Measurements from ENCODE around the gene SLC38A9.

Gene SLC38A9

GRCh38 chr5:55634866-55635265 lies 77.3 kb downstream of the SLC38A9 start:
- no peak overlapping the region for H3K9ac ChIP-seq (ENCODE audit: low read length)
- H4K5ac ChIP-seq (ENCODE audit: low read length): no peak overlapping the region
- no peaks in the 10 kb centered on the region for H3K79me2 ChIP-seq (ENCODE audit: control insufficient read depth, insufficient read depth, low read length)
- no peaks in the 10 kb centered on the region for H3K36me3 ChIP-seq (ENCODE audit: control insufficient read depth, insufficient read depth, low read length)
- H3K27ac ChIP-seq (ENCODE audit: low read depth, low read length): no peak overlapping the region
- no peak overlapping the region for H2BK5ac ChIP-seq (ENCODE audit: low read length)
- no peak overlapping the region for H3K23ac ChIP-seq (ENCODE audit: low read length)
- no peak overlapping the region for H3K18ac ChIP-seq (ENCODE audit: low read length)
- no peak overlapping the region for H2BK15ac ChIP-seq (replicated peaks; ENCODE audit: low read depth)
- no peak for DNase-seq
- H3K4me3 ChIP-seq (ENCODE audit: low read length): no peak overlapping the region
- peaks cover 7% of the 10 kb centered on the region for H3K4me1 ChIP-seq (ENCODE audit: control insufficient read depth, low read depth, low read length)
- H3K79me1 ChIP-seq (ENCODE audit: low read length): no peaks in the 10 kb centered on the region
- no peak overlapping the region for H3K56ac ChIP-seq (ENCODE audit: low read length)
- no peak overlapping the region for H2BK120ac ChIP-seq (ENCODE audit: low read depth, low read length)
- no peak overlapping the region for H3K4ac ChIP-seq (ENCODE audit: low read depth, low read length)
- H4K8ac ChIP-seq (ENCODE audit: low read depth, low read length): no peak overlapping the region
- no peak overlapping the region for H3K4me2 ChIP-seq (ENCODE audit: low read length)
- H3K27me3 ChIP-seq (ENCODE audit: insufficient read depth, low read length, poor library complexity): no peaks in the 10 kb centered on the region
- H2AK5ac ChIP-seq (ENCODE audit: low read length): no peak overlapping the region

- Histone ChIP-seq H2BK120ac (ENCODE audit: low read depth, low read length) (no peak overlapping the region), H2BK15ac (replicated peaks; ENCODE audit: low read depth) (no peak overlapping the region), H3K23ac (ENCODE audit: low read length) (no peak overlapping the region), H4K8ac (ENCODE audit: low read depth, low read length) (no peak overlapping the region), H3K79me2 (ENCODE audit: control insufficient read depth, insufficient read depth, low read length) (no peaks in the 10 kb centered on the region), H3K4me1 (ENCODE audit: control insufficient read depth, low read depth, low read length) (peaks cover 7% of the 10 kb centered on the region), H2AK5ac (ENCODE audit: low read length) (no peak overlapping the region), H3K4me3 (ENCODE audit: low read length) (no peak overlapping the region), H3K4me2 (ENCODE audit: low read length) (no peak overlapping the region), H3K4ac (ENCODE audit: low read depth, low read length) (no peak overlapping the region), H3K79me1 (ENCODE audit: low read length) (no peaks in the 10 kb centered on the region), H3K36me3 (ENCODE audit: control insufficient read depth, insufficient read depth, low read length) (no peaks in the 10 kb centered on the region), H3K18ac (ENCODE audit: low read length) (no peak overlapping the region), H2BK5ac (ENCODE audit: low read length) (no peak overlapping the region), H3K27me3 (ENCODE audit: insufficient read depth, low read length, poor library complexity) (no peaks in the 10 kb centered on the region), H3K56ac (ENCODE audit: low read length) (no peak overlapping the region), H4K5ac (ENCODE audit: low read length) (no peak overlapping the region), H3K9ac (ENCODE audit: low read length) (no peak overlapping the region), H3K27ac (ENCODE audit: low read depth, low read length) (peak overlapping the region; percentile 39)
- DNase-seq: peak; percentile 65
- no CpG with 5 or more reads among the region's 1 CpG for WGBS (ENCODE audit: extremely low coverage, insufficient coverage, low lambda C conversion rate)
These were observed 77.8 kb downstream of the SLC38A9 start for GRCh38 chr5:55634209-55634805.

GRCh38 chr5:55633574-55634208 lies 78.4 kb downstream of the SLC38A9 start:
- Histone ChIP-seq H3K36me3 (ENCODE audit: control insufficient read depth, insufficient read depth, low read length) (no peaks in the 10 kb centered on the region), H2AK5ac (ENCODE audit: low read length) (peak overlapping the region; percentile 5), H2BK120ac (ENCODE audit: low read depth, low read length) (peak overlapping the region; percentile 85), H3K56ac (ENCODE audit: low read length) (peak overlapping the region; percentile 70), H4K5ac (ENCODE audit: low read length) (no peak overlapping the region), H2BK15ac (replicated peaks; ENCODE audit: low read depth) (no peak overlapping the region), H3K4me2 (ENCODE audit: low read length) (no peak overlapping the region), H2BK5ac (ENCODE audit: low read length) (peak overlapping the region; percentile 83), H4K8ac (ENCODE audit: low read depth, low read length) (peak overlapping the region; percentile 76), H3K27ac (ENCODE audit: low read depth, low read length) (peak overlapping the region; percentile 39), H3K9ac (ENCODE audit: low read length) (no peak overlapping the region), H3K4me1 (ENCODE audit: control insufficient read depth, low read depth, low read length) (peaks cover 7% of the 10 kb centered on the region), H3K4me3 (ENCODE audit: low read length) (no peak overlapping the region), H3K4ac (ENCODE audit: low read depth, low read length) (peak overlapping the region; percentile 71), H3K27me3 (ENCODE audit: insufficient read depth, low read length, poor library complexity) (no peaks in the 10 kb centered on the region), H3K23ac (ENCODE audit: low read length) (no peak overlapping the region), H3K79me2 (ENCODE audit: control insufficient read depth, insufficient read depth, low read length) (no peaks in the 10 kb centered on the region), H3K18ac (ENCODE audit: low read length) (peak overlapping the region; percentile 98), H3K79me1 (ENCODE audit: low read length) (no peaks in the 10 kb centered on the region)
- no peak for DNase-seq
- no CpG with 5 or more reads among the region's 4 CpGs for WGBS (ENCODE audit: extremely low coverage, insufficient coverage, low lambda C conversion rate)

- Histone ChIP-seq H2AK5ac (ENCODE audit: low read length) (no peak overlapping the region), H3K56ac (ENCODE audit: low read length) (no peak overlapping the region), H3K4me2 (ENCODE audit: low read length) (no peak overlapping the region), H3K27ac (ENCODE audit: low read depth, low read length) (no peak overlapping the region), H3K4ac (ENCODE audit: low read depth, low read length) (no peak overlapping the region), H3K36me3 (ENCODE audit: control insufficient read depth, insufficient read depth, low read length) (no peaks in the 10 kb centered on the region), H4K8ac (ENCODE audit: low read depth, low read length) (no peak overlapping the region), H2BK120ac (ENCODE audit: low read depth, low read length) (no peak overlapping the region), H3K79me2 (ENCODE audit: control insufficient read depth, insufficient read depth, low read length) (no peaks in the 10 kb centered on the region), H3K4me1 (ENCODE audit: control insufficient read depth, low read depth, low read length) (peaks cover 6% of the 10 kb centered on the region), H3K79me1 (ENCODE audit: low read length) (no peaks in the 10 kb centered on the region), H4K5ac (ENCODE audit: low read length) (no peak overlapping the region), H3K27me3 (ENCODE audit: insufficient read depth, low read length, poor library complexity) (no peaks in the 10 kb centered on the region), H2BK15ac (replicated peaks; ENCODE audit: low read depth) (no peak overlapping the region), H3K9ac (ENCODE audit: low read length) (no peak overlapping the region), H2BK5ac (ENCODE audit: low read length) (no peak overlapping the region), H3K23ac (ENCODE audit: low read length) (no peak overlapping the region), H3K18ac (ENCODE audit: low read length) (no peak overlapping the region), H3K4me3 (ENCODE audit: low read length) (no peak overlapping the region)
- no peak for DNase-seq
- WGBS (ENCODE audit: extremely low coverage, insufficient coverage, low lambda C conversion rate): no CpG with 5 or more reads among the region's 5 CpGs
These were observed 82.3 kb downstream of the SLC38A9 start for GRCh38 chr5:55629815-55630214.

GRCh38 chr5:55626790-55627189 lies 85.3 kb downstream of the SLC38A9 start:
- Histone ChIP-seq H4K8ac (ENCODE audit: low read depth, low read length) (no peak overlapping the region), H3K56ac (ENCODE audit: low read length) (no peak overlapping the region), H2BK5ac (ENCODE audit: low read length) (no peak overlapping the region), H3K4me1 (ENCODE audit: control insufficient read depth, low read depth, low read length) (peaks cover 6% of the 10 kb centered on the region), H3K9ac (ENCODE audit: low read length) (no peak overlapping the region), H3K18ac (ENCODE audit: low read length) (no peak overlapping the region), H3K27ac (ENCODE audit: low read depth, low read length) (no peak overlapping the region), H3K79me2 (ENCODE audit: control insufficient read depth, insufficient read depth, low read length) (no peaks in the 10 kb centered on the region), H3K36me3 (ENCODE audit: control insufficient read depth, insufficient read depth, low read length) (no peaks in the 10 kb centered on the region), H3K23ac (ENCODE audit: low read length) (no peak overlapping the region), H2BK120ac (ENCODE audit: low read depth, low read length) (no peak overlapping the region), H3K27me3 (ENCODE audit: insufficient read depth, low read length, poor library complexity) (no peaks in the 10 kb centered on the region), H3K4me2 (ENCODE audit: low read length) (no peak overlapping the region), H4K5ac (ENCODE audit: low read length) (no peak overlapping the region), H2BK15ac (replicated peaks; ENCODE audit: low read depth) (no peak overlapping the region), H3K79me1 (ENCODE audit: low read length) (no peaks in the 10 kb centered on the region), H3K4me3 (ENCODE audit: low read length) (no peak overlapping the region), H2AK5ac (ENCODE audit: low read length) (no peak overlapping the region), H3K4ac (ENCODE audit: low read depth, low read length) (no peak overlapping the region)
- no peak for DNase-seq
- WGBS (ENCODE audit: extremely low coverage, insufficient coverage, low lambda C conversion rate): no CpG with 5 or more reads among the region's 3 CpGs

DNA sequence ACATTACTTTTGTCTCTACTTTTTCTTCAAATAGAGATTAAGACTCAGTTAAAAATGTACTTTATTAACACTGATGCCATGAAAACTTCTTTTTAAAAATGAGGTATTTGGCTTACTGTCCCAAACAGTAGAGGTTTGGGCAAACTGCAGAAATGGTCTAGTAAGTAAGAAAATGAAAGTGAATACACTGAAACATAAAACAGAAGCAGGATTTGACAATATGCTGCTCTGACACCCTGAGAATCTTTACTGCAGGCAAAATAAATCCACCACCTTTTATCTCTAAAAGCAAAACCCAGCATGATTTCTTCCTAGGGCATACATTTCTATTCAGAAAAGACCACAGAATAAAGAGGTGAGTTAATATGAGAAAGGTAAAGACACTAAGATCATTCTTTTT lies 86.2 kb downstream of the SLC38A9 start:
- Histone ChIP-seq H3K79me2 (ENCODE audit: control insufficient read depth, insufficient read depth, low read length) (no peaks in the 10 kb centered on the region), H3K4me3 (ENCODE audit: low read length) (no peak overlapping the region), H4K8ac (ENCODE audit: low read depth, low read length) (no peak overlapping the region), H3K18ac (ENCODE audit: low read length) (no peak overlapping the region), H3K36me3 (ENCODE audit: control insufficient read depth, insufficient read depth, low read length) (no peaks in the 10 kb centered on the region), H3K56ac (ENCODE audit: low read length) (no peak overlapping the region), H3K27me3 (ENCODE audit: insufficient read depth, low read length, poor library complexity) (no peaks in the 10 kb centered on the region), H3K23ac (ENCODE audit: low read length) (no peak overlapping the region), H3K4me1 (ENCODE audit: control insufficient read depth, low read depth, low read length) (peaks cover 6% of the 10 kb centered on the region), H3K4me2 (ENCODE audit: low read length) (no peak overlapping the region), H3K79me1 (ENCODE audit: low read length) (no peaks in the 10 kb centered on the region), H3K9ac (ENCODE audit: low read length) (no peak overlapping the region), H4K5ac (ENCODE audit: low read length) (no peak overlapping the region), H2AK5ac (ENCODE audit: low read length) (no peak overlapping the region), H3K27ac (ENCODE audit: low read depth, low read length) (no peak overlapping the region), H3K4ac (ENCODE audit: low read depth, low read length) (no peak overlapping the region), H2BK120ac (ENCODE audit: low read depth, low read length) (no peak overlapping the region), H2BK5ac (ENCODE audit: low read length) (no peak overlapping the region), H2BK15ac (replicated peaks; ENCODE audit: low read depth) (no peak overlapping the region)
- no peak for DNase-seq
